Cardiac muscle cell (in vitro differentiated cells and primary cell): ENCODE data around the gene CXorf51B. TPM values are rescaled to one million over a fixed set of nuclear protein-coding genes. Genes with fewer than 3 reads are reported as not detected.
"Not testable (repeated sequence)": the region's sequence is repeated elsewhere in the genome, so short reads cannot be mapped to it uniquely, and the experiment has no call there.

Experiments used
- DNase-seq, 2 donors: peaks; one replicate each; pipeline versions ENCODE4 v3.0.0 to v3.0.0-alpha.2; 2010 to 2017; ENCODE audit warnings: low read depth in 1 of 2, low spot score in 1 of 2
- H3K27ac ChIP-seq: fragments of 200-600 bp; sonication (generic); 2 replicates; pipeline ENCODE4 v1.5.1; 2016
- H3K27me3 ChIP-seq: fragments of 200-600 bp; sonication (generic); 2 replicates; pipeline ENCODE4 v1.6.0; 2016; ENCODE audit warnings: control low read depth
- H3K36me3 ChIP-seq: fragments of 200-600 bp; sonication (generic); 2 replicates; pipeline ENCODE4 v1.5.1; 2016; ENCODE audit warnings: control low read depth
- H3K4me1 ChIP-seq: fragments of 200-600 bp; sonication (generic); 2 replicates; pipeline ENCODE4 v1.8.1; 2017; ENCODE audit warnings: low read depth, mild to moderate bottlenecking, mixed run types
- H3K4me3 ChIP-seq: fragments of 200-600 bp; sonication (generic); 2 replicates; pipeline ENCODE4 v1.5.1; 2016; ENCODE audit warnings: mild to moderate bottlenecking
- H3K9me3 ChIP-seq: fragments of 200-600 bp; sonication (generic); 2 replicates; pipeline ENCODE4 v1.5.1; 2017; ENCODE audit warnings: low read depth, mild to moderate bottlenecking, control low read depth
- polyA plus RNA-seq: library from polyadenylated mRNA; unstranded; fragments of >200 nt; fragmentation: Nextera tagmentation; extraction: Ambion mirVana; gene quantifications from 2 replicates; pipeline ENCODE4 v1.2.1, GENCODE V29; 2016
- total RNA-seq: library from RNA; depleted of rRNA; stranded (reverse); fragments of >200 nt; gene quantifications from 2 replicates; pipeline ENCODE4 v1.2.3, GENCODE V29; 2016
- TF ChIP-seq, protein P1 (sequence below): IDR thresholded peaks from 2 replicates; pipeline ENCODE4 v1.5.1; 2012; ENCODE audit warnings: low read depth, mild to moderate bottlenecking, low read length

Gene CXorf51B
- total RNA-seq (not detected in 2 replicates), polyA plus RNA-seq (not detected in 2 replicates)

GRCh38 chrX:146809471-146809870 lies at the start of gene CXorf51B:
TSS of gene CXorf51B (plus strand) at chrX:146809771. CDS start at chrX:146809792, 21 bp downstream.
- H3K9me3 ChIP-seq, H3K4me3 ChIP-seq, H3K36me3 ChIP-seq, H3K27ac ChIP-seq, H3K27me3 ChIP-seq, H3K4me1 ChIP-seq, DNase-seq: not testable (repeated sequence)

DNA sequence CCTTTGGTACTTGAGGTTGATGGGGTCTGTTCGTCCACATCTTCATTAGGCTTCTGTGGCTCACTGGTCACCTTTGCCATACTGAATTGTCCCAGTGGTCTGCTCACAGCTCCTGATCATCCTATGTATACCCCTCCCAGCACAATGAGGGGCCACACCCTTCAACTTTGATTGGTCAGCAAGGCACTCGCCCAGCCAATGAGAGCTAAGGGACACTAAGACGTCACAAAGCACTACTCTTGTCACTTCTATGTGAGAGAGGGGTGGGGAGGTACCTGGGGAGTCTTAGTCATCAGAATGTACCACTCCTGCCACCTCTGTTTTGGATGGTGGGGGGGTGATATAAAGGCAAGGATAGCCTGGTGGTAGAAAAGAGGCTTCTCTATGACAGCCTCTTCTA lies 5.1 kb downstream of the CXorf51B start, which contains the start of gene CXorf51A:
Gene CXorf51A (minus strand): TSS at position 101 of the 400 bp plus-strand sequence. CDS start 21 bp downstream, at position 80.
- not testable (repeated sequence) for H3K27ac ChIP-seq, H3K36me3 ChIP-seq, H3K27me3 ChIP-seq, H3K4me1 ChIP-seq, H3K4me3 ChIP-seq, DNase-seq, H3K9me3 ChIP-seq

- H3K36me3 ChIP-seq: no peaks in the 10 kb centered on the region
- no peaks in the 10 kb centered on the region for H3K27me3 ChIP-seq
- H3K4me3 ChIP-seq: no peak overlapping the region
- no peak for DNase-seq
- H3K4me1 ChIP-seq: no peaks in the 10 kb centered on the region
- H3K9me3 ChIP-seq: no peaks in the 10 kb centered on the region
- H3K27ac ChIP-seq: no peak overlapping the region
- TF ChIP-seq, protein P1, sequence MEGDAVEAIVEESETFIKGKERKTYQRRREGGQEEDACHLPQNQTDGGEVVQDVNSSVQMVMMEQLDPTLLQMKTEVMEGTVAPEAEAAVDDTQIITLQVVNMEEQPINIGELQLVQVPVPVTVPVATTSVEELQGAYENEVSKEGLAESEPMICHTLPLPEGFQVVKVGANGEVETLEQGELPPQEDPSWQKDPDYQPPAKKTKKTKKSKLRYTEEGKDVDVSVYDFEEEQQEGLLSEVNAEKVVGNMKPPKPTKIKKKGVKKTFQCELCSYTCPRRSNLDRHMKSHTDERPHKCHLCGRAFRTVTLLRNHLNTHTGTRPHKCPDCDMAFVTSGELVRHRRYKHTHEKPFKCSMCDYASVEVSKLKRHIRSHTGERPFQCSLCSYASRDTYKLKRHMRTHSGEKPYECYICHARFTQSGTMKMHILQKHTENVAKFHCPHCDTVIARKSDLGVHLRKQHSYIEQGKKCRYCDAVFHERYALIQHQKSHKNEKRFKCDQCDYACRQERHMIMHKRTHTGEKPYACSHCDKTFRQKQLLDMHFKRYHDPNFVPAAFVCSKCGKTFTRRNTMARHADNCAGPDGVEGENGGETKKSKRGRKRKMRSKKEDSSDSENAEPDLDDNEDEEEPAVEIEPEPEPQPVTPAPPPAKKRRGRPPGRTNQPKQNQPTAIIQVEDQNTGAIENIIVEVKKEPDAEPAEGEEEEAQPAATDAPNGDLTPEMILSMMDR: no peak
Measured at GRCh38 chrX:146831994-146832393, 22.4 kb downstream of the CXorf51B start.

DNA sequence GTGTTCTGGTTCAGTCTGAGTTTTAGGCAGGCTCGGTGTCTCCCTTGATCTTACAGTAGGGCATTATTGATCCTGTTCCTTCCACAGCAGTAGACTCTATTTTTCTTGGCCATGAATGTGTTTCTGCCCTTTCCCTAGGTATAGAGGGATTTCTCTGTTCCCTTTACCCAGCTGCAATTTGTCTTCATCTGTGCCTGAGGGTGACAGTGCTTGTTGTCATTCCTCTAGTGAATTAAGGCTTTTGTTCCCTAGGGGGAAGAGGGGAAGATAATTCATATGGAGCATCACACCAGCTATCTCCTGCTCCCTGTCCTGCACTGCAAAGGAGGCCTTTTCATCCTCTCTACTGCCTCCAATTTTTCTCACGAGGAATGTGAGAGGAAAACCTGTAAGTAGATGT lies 44.7 kb downstream of the CXorf51B start:
- H3K4me3 ChIP-seq: no peak overlapping the region
- H3K27me3 ChIP-seq: no peaks in the 10 kb centered on the region
- TF ChIP-seq, protein P1: no peak
- H3K9me3 ChIP-seq: no peaks in the 10 kb centered on the region
- no peaks in the 10 kb centered on the region for H3K36me3 ChIP-seq
- no peaks in the 10 kb centered on the region for H3K4me1 ChIP-seq
- DNase-seq: no peak
- no peak overlapping the region for H3K27ac ChIP-seq

Other genes starting within 250 kb of the CXorf51B start
- not detected in 2 replicates for gene CXorf51A, start 5.0 kb downstream of the CXorf51B start, total RNA-seq
- not detected in 2 replicates for gene CXorf51A, start 5.0 kb downstream of the CXorf51B start, polyA plus RNA-seq